GM19328 (cell line): Measurements from ENCODE around the gene NPAS3.

Experiments used
- ATAC-seq: cut with Tn5 transposase; IDR thresholded peaks from one replicate; pipeline ENCODE4 v1.9.1; 2021; ENCODE audit warnings: mild to moderate bottlenecking, moderate library complexity; ENCODE audit not compliant: unreplicated experiment

The NPAS3 gene

DNA sequence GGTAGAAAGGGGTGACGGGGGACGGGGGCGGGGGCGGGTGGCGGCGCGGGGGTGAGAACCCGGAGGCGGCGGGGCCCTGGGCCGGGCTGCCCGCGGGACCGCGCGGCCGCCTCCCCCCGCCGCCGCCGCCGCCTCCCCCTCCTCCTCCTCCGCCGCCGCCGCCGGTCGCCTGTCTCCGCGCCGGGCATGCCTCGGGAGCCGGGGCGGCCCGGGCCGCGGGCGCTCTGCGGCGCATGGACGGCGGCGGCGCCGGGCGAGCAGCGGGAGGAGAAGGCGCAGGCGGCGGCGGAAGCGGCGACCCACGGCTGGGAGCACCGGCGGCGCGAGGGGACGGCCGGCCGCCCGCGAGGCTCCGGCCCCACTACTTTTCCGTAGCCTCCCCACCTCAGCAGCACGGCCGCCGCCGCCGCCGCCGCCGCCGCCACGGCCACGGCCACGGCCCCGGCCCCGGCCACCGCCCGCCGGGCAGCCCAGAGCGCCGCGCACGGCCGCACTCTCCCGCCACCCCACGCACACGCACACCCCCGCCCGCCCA, at the start of gene NPAS3:
Gene NPAS3 (plus strand): TSS at position 161 of the 535 bp plus-strand sequence.
- ATAC-seq = no peak

DNA sequence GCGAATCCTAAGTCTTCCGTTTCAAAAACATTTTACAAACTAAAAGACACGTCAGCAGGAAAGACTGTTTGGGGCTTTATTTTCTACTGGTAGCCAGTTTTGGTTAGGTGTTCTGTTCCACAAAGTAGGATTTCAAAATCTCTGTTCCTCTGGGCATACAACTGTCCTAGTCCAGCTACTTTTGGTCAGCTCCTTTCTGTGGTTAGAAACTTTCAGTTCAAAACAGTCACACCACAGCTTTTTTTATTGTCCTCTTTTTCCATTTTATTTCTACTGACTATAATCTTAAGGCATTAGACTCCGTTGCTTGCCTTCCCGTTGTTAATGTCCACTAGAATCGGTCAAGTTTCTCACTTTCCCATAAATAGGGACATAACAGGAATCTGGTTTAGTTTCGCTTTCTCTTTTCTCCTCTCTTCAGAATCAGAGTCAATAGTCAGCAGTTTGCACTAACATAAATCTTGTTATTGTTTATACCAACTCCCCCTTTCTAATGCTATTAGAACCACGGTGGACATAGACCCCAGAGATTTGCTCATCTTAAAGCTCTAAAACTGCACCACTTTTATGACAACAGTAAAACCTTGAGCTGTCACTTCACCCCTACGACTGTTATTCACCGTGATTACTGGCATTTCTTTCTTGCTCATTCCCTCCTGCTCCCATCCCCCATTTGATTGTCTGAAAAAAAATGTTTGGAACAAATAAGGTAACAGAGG, 41.5 kb upstream of the NPAS3 start:
- ATAC-seq = no peak

DNA sequence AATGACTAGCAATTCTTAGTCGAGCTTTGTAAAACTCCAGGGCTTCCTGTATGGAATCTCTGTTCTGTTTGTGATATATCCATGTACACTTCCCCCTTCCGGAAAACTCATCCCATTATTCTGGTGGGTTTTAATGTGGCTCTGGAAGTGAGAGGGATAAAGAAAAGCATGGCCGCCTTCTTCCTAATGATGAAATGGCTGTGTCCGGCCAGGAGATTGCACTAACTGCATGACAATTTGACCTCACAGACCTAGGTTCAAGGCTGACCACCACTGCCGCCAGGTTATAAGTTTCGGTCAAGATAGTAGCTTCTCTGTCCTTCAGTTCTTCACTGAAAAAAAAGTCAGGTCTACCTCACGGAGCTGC, 41.0 kb upstream of the NPAS3 start:
- ATAC-seq = no peak

DNA sequence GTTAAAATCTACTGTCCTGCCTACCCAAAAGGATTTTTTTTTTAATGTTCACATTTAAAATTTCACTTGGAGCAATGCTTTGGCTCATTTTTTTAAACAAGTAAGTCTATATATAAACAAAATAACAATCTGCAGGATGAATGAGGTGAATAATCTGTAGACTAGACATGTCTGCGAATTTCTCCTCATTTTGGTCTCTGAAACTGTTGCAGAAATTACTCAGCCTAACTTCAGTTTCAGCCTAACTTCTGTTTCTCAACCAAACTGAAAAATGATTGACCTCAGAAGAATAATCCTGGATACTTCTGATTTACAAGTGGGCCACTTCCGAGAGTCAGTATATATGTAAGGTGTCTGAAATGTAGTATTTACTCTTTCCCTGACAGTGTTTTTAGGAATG, 39.8 kb upstream of the NPAS3 start:
- no peak for ATAC-seq

DNA sequence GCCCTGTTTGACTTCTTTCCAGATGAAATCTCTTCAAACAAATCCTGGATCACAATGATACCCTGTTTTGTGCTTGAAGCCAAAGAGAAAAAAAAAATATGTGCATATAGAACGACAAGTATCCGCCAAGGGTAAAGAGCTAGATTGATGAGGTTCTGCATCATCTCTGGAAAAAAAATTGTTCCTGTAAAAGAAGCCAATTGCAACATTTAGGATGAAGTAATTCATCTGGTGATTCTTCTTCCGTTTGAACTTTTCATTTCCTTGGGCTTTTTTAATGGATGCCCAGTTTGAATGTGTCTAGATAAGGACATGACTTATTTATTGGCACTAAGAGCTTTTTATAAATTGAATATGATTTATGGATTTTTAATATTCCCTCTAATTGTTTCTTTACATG, 38.1 kb upstream of the NPAS3 start:
- ATAC-seq = no peak

DNA sequence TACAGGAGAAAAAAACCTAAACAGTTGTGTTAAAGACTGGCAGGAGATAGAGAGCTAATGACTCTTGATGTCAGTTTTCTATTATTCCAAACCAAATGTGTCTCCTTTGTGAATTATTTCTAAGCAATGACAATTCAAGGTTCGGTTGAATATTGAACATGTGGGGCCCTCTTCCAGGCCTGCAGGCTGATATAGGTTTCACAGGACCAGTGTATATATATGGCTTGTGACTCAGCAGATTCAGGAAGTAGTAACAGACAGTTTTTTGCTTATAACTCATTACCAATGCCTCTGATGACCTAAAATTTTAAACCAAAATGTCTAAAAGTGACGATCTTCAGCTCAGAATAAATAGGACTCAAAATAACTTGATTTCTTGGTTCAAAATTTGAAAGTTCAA, 33.7 kb upstream of the NPAS3 start:
- no peak for ATAC-seq

DNA sequence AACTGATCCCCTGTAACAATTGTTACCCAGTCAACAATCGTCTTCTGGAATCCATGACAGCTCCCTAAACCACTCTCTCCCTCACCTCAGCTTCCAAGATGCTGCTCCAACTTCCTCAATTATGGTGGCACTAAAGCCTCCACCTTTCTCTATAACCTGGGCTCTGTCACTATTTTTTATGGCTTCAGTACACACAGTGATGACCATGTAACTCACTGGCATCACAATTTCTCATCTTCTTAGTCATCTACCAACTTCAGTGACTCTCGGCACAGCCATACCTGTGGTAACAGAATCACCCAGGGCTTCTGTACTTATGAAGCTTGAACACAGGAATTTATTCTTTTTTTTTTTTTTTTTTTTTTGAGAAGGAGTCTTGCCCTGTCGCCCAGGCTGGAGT, 32.0 kb upstream of the NPAS3 start:
- ATAC-seq = no peak

DNA sequence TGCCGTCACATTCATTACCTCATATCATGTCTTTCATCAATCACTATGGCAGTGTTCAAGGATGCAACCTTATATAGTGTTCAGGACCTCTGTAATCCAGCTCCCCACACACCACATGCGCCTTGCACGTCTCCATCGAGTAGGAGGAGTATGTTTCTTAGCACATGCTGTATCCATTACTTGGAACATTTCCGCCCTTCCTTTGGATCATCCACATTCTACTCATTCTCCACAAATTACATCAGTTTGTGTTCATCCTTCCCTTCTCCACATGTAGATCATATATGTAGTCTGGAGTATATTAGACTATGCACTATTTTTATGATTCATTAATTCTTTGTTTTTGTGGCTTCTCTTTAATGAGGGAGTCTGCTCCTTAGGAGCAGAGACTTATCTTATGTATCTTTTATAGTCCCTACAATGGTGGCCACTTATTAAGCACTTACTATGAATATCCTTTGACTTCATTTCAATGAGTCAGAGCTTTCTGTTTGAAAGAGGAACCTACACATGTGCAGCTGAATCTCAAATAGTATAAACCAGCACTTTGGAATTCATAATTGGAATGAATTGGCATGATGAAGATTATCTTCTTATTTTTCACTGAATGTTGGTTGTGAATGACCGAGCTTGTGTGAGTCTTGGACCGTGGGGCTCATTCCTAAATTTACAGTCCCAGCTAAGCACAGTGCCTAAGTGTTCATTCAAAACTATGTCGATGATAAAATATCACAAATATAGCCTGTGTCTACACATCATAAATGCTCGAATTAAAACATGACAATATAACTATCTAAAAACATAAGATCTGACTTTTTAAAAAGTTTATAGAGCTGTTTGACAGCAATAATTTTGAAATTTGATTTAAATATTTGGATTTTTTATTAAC, 30.2 kb upstream of the NPAS3 start:
- no peak for ATAC-seq

DNA sequence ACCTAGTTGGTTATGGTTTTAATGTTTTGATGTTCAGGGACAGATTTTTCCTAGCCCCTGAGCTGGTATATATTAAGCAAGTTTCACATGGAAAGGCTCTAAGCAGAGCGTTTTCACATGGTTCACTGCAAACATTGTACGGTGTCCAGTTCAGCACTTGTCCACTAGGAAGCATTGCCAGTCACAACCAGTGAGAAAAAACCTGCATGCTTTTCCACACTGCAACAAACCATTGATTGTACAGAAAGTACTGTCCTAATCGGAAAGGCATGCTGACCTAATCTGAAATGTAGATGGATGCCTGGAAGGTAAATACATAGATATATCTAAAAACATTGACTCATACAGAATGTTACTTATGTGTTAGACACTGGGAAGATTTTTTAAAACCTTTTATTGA, 25.0 kb upstream of the NPAS3 start:
- ATAC-seq = no peak

DNA sequence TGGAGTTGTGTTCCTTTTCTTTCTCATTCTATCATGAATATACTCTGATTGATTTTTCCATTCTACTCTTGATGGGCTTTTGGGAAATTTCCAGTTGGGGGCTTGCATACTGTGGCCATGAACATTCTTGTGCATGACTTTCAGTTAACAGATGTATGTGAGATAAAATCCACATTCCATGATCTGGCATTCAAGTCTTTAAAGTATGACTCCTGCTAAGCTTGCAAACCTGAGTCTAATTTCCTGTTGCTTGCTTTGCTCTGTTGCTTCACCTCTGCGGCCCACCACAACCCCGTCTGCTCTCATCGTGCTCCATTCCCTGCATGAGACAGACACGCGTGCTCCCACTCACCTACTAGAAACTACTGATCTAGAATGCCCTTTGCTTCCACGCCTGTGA, 24.3 kb upstream of the NPAS3 start:
- ATAC-seq = no peak

DNA sequence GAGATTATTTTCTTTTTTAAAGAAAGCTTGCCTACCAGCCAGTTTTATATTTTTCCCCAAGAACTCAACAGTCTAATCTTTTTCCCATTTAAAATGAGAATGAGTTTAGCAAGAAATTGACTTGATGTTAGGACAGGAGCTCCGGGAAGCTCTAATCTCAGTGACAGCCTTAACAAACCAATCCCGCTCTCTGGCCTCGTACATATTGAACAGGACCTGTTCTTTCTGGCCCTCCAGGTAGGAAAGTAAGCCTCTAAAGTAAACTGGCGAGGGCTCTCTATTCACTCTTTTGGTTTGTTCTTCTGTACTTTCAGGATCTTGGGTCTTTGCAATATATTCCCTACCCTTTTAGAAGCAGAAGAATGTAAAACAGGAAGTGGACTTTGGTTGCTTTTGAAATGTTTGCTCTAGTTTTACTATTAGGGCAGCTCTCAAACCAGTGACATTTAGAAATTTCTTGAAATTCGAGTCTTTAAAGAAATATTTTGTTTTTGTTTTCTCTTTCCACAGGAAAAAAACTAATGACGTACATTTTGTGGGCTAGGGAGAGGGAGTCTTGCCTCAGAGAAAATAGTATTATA, 17.9 kb upstream of the NPAS3 start:
- no peak for ATAC-seq

DNA sequence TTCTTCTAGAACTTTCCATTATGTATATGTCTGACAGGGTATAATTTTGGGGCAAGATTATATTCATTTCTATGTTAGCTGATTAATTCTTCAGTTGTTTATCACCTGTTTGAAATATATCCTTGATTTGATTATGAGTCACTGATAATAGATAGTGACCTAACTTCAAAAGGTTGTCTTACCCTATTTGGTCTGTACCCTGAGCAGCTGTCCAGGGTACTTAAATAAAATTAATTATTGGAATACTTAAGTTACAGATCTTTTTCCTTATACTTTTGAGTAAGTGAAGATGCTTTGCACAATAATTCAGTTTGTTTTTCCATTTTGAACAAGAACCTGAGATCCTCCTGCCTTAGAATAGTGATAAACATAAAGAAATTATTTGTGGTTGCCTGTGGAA, 13.2 kb upstream of the NPAS3 start:
- ATAC-seq = no peak

DNA sequence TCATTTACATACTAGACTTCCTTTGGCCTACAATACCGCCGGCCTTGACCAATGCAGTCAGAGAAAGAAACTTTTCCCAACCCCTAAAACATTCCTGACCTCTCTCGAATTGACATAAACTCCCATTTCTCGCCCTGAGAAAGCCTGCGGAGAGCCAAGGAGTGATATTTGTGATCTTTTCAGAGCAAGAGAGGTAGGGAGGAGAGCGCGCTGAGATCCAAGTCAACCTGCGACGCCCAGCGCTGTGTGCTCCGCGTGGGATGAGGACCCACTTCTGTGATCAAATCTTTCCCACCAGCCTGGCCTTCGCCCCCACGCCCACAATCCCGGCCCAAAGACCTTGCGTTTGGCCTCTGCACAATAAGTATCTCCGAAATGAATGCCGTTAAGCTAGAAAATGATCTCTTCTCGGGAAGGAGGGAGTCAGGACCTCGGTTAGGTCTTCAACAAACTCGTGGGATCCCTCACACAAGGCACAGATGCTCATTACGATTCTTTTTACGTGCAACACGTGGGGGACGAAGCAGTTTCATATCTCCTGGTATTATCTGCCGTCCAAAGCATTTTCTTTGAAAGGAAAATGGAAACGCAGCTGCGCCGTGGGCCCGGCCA, 6.3 kb upstream of the NPAS3 start:
- no peak for ATAC-seq

DNA sequence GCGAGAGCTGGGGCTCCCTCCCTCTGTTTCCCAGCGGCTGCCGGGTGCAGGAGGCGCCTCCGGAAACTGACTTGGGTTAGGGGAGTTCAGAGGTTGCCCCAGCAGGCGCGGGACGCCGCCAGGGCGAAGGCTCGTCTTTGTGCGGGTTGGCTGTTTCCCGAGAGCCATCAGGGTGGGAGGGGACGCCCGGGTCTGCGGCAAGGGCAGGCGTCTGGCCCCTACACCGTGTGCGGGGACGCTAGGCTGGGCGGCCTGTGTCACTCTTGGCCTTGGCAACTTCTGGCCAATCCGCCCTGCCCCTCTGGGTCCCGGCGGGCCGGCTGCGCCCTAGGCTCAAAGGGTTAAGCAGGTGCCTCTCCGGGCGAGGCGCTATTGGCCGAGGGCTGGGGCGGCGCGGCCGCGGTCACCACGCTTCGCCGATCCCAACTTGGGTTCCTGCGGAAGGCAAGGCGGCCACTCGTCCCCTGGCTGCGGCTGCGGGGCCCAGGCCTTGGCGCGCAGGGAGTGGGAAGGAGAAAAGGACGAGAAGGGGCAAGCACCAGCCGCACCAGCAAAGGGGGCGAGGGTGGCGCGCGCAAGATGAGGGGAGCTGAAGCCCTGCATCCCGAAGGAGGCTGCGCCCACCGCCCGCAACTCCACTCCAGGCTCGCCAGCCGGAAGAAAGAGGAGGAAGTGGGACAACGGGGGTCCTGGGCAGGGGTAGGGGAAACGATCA, 5.6 kb upstream of the NPAS3 start:
- no peak for ATAC-seq

DNA sequence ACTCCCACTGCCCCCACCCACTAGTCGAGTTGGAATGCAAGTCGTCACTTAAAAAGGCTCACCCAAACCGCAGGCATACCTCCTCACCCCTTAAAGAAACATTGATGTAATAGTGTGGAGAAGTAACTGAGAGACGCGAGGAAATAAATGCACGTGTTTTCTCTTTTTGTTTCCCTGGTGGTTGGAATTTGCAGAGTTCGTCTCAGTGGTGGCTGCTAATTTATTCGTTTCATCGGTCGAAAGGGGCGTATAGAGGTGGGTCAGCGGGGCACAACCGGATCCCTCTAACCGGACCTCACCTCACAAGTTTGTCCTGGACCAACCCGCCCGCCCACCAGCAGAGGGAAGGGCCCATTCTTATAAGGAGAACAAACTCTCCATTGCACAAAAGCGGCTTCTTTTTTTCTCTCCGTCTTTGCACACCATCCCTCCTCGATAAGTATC, 5.0 kb upstream of the NPAS3 start:
- no peak for ATAC-seq

DNA sequence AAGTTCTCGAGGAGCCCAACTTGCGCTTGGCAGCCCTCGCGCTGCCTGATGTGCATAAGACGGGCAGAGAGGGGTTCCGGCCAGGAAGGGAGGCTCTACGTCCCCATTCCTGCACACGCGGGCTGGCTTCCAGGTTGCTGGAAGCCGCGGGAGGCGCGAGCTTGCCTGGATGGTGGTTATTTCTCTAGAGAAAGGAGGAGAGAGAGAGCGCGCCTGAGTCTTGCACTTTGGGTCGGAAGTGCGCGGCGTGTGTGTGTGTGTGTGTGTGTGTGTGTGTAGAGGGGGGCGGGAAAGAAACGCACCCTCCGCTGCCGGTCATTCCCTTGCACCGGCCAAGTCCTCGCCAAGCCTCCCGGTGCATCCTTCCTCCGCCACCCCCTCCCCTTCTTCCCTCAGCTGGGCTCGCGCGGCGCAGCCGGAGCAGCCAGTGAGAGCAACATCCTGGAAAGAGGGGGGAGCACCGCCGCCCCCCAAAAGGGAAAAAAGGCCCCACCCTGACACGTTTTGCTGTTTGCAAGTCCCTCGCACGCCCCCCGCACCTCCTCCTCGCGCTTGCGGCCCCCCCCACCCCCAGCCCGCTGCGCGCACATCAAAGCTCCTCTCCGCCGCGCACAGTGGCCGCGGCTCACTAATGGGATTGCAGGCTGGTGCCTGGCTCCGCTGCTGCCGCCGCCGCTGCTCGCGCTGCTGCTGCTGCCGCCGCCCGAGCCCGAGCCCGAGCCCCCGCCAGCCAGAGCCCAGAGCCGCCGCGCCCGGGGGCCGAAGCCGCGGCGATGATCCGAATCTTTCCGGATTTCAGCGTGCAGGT, 4.4 kb upstream of the NPAS3 start:
- ATAC-seq = no peak

DNA sequence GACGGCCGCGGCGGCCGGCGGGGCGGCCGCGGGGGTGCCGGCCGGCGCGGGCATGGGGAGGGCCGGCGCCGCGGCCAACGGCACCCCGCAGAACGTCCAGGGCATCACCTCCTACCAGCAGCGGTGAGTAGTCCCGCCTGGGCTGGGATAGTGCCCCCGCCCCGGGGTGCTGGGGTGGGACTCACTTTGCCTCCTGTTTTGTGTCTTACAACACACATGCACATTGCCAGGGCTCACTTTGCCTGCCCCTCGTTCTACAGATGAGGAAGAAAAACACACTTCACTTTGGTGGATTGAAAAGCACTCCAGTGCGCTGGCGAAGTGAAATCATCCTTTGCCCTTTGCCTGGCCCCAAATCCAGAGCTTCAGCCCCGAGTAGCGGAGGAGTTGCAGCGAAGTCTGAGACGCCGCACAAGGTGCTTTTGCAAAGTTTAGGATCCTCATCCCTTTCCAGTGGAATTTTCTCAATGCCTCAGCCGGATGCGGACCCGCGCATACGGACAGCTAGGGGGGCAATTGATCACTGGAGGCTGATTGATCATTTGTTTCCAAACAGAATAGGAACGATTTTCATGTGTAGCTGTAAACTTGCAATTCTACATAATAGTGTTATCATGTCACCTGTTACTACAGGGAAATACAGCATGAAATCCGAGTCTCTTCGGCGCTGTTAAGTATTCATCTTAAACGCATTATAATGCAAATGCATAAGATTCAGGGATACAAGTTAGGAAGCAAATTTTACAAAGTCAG, 3.6 kb upstream of the NPAS3 start:
- ATAC-seq = no peak

DNA sequence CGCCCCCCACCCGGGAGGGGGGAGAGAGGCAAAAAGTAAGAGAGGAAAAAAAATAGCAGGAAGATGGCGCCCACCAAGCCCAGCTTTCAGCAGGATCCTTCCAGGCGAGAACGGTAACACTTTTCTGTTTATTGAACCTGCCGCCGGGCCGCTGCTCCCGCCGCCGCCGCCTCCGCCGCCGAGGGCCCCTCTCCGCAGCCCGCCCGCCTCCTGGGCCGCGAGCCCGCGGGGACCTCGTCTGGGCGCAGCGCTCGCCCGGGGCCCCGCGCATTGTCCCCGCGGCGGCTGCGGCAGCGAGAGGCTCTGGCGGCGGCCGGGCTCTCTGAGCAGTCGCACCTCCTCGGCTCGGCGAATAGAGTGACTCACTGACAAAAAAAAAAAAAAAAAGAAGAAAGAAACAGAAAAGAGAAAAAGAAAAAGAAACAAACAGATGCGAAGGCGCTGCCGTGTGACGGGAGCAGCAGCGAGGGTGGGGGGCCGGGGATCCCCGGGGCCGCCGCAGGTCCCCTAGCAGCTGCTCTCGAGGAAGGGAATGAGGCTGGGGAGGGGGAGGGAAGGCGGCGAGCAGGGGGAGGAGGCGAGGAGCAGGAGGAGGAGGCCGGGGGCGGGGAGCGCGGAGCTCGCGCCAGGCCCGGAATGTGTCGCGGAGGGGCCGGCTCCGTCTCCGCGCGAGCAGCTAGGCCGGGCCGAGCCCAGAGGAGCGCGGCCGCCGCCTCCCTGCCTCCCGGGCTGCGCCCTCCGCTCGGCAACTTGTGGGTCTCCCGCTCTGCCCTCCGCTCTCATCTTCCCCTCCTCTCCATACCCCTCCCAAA, 781 bp downstream of the NPAS3 start:
- ATAC-seq = no peak
